Measurements from ENCODE around the gene NANOS3.

Gene NANOS3

DNA sequence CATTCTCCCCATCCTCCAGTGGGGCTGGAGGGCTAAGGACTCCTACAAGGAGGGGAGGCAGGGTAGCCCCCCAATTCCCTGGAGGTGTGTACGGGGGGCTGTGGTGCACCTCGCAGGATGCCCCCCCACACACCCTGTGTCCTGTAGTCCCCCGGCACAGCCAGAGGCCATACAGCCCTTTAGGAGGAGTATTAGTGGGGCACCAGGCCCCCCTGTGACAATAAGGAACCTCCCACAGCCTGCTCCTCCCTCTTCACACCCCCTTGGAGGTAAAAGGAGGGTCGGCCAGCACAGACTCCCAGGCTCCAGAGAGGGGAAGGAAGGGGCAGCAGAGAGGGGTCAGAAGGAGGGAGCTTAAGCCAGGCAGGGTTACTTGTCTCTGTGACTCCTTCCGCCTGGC is at the start of gene NANOS3:
TSS of gene NANOS3 (plus strand) at position 301 of the 400 bp plus-strand sequence. CDS start 115 bp downstream, outside the sequence.
- no peak for DNase-seq

DNA sequence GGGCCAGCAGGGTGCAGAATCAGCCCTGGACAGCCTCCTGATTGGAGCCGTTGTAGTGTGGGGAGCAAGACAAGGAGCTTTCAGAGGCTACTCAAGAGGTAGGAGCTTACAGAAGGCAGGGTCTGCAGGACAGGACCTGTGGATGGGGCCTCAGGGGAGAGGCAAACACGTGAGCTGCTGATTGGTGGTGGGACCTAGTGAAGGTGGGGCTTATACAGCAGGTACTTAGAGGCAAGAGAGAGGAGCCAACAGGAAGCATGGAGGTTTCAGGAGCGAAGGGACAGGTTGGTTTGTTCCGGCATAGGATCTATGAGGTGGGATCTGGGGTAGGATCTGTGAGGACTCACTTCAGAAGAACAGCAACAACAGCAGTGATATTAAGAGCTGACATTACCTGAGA is 49.3 kb upstream of the NANOS3 start:
- no peak for DNase-seq

DNA sequence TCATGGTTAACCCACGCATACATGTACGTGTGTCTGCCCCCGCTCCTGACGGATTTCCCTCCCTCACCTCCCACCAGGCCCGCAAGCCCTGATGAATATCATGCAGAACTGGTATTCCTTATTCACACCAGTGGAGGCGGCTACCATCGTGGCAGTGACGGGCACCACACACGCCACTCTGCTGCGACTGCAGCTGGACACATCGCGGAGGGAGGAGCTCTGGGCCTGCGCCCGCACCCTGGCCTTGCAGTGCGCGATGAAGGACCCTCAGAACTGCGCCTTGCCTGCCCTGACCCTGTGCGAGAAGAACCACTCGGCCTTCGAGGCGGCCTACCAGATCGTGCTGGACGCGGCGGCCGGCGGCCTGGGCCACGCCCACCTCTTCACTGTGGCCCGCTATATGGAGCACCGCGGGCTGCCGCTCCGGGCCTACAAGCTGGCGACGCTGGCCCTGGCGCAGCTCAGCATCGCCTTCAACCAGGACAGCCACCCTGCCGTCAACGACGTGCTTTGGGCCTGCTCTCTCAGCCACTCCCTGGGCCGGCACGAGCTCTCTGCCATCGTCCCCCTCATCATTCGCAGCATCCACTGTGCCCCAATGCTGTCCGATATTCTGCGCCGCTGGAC is 46.7 kb upstream of the NANOS3 start:
- DNase-seq, result no peak

DNA sequence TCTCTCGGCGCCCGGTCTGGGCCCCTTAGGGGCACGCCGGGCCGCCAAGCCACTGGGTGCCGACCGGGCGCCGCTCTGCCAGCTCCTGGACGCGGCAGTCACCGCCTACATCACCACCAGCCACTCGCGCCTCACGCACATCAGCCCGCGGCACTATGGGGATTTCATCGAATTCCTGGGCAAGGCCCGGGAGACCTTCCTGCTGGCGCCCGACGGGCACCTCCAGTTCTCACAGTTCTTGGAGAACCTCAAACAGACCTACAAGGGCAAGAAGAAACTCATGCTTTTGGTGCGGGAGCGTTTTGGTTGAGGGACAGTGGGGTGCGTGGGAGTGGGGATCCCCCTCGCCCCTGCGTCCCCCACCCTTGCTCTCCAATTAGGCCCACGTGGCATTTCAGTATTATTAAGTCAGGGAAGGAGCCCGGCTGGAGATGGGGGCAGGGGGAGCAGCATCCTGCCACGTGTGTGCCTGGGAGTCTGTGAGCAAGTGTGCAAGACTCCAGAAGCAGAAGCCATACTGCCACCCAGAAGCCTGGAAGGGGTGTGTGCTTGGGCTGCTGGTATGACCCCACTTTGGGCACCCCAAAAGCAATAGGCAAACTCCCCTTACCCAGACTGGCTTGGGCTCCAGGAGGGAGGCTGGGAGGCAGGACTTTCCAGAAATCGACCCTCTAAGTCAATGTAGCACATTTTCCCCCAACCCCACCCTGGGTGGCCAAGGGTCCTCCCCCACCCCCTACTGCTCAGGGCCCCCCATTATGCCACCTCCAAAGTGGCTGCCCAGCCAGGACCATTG is 46.0 kb upstream of the NANOS3 start:
- no peak for DNase-seq

DNA sequence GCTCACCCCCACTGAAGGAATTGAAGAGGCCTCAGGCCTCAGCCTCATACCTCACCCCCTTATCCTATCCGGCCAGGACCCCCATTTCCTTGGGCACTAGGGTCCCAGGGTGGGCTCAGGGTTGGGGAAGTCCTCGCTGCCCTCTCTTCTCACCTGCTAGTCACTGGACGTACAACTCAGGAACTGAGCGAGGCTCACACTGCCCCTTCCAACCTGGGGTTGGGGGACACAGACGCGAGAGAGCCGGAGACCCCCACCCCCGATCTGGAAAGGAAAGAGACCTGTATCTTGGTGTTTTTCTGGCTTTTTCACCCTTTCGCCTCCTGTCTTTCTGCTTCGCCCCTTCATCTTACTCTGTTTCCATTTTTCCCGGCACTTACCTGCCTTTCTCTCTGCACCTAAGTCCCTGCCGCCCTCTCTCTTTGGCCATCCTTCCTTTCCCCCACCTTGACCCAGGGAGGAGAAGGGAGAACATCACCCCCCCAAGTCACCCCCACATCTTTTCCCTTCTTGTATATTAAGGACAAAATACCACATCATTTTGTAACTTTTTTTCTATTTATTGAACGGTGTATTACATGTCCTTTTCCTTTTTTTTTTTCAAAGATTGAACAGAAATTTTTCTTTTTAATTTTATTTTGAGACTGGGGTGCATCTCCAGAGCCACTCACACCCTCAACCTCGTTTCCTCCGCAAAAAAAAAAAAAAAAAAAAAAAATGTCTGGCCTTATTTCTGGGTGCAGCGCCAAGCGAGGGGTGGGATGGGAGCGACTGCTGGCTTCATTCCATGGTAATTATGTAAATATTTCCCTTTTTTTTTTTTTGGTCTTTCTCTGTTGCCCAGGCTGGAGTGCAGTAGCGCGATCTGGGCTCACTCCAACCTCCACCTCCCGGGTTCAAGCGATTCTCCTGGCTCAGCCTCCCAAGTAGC is 45.1 kb upstream of the NANOS3 start:
- no peak for DNase-seq

DNA sequence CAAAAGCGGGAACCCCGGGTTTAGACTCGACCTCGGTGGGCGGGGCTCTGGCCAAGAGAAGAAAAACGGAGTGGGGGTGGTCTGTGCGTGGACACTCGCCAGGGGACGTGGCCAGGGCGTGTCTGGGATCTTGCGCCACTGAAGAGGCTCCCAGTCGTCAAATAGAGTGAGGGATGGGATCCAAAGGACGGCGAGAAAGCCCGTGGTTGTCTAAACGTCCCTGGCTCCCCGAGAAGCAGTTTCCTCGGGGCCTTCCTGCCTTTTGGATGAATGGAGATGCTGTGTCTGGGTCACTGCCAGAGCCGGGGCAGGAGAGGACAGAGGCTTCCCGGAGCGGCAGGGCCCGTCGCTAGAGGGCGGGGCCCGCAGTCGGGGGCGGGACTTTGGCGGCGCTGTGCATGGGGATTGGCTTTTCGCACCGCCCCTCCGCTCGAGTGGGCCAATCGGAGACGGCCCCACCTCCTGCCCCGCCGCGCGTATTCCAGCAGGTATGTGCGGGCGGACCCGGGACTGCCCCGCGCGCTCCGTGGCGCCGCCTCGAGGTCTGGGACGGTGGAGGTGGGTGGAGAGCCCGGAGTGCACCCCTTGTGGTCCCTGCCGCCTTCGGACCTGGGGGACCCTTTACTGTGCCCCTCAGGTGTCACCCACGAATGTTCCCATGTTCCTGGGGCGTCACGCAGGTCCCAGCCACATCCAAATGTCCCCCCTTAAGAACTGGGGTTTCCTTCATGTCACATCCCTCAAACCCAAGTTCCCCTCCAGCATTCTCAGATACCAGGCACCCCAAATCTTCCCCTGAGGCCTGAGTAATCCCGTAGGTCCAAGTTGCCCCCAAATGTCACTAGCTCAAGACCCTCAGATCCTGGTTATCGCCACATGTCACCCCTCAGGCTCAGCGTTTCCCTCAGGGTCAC is 43.3 kb upstream of the NANOS3 start:
- DNase-seq, result peak; percentile 80

DNA sequence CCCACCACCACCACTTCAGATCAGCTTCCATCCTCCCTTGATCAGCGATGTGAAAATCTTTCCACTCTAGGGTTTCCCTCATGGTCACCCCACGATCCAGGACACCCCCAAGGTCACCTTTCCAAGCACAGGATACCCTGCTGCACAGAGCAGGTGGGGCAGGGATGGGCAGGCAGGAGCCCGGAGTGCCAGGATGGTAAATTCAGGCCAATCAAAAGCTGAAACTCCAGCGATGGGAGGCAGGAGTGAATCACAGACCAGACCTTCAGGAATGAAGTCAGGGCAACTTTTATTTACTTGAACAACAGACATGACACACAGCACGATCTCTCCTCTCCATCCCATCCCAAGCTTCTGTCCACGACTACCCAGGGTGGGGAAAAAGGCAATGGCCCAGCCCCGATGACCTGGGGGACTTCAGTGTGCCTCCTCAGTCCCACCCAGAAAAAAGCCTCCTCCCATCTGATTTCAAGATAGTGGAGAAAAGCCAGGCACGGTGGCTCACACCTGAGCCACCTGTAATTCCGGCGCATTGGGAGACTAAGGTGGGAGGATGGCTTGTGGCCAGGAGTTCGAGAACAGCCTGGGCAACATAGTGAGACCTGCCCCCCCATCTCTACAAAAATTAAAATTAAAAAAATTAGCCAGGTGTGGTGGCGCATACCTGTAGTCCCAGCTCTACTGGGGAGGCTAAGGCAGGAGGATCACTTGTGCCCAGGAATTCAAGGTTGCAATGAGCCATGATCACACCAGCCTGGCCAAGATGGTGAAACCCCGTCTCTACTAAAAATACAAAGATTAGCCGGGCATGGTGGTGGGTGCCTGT is 42.5 kb upstream of the NANOS3 start:
- no peak for DNase-seq

DNA sequence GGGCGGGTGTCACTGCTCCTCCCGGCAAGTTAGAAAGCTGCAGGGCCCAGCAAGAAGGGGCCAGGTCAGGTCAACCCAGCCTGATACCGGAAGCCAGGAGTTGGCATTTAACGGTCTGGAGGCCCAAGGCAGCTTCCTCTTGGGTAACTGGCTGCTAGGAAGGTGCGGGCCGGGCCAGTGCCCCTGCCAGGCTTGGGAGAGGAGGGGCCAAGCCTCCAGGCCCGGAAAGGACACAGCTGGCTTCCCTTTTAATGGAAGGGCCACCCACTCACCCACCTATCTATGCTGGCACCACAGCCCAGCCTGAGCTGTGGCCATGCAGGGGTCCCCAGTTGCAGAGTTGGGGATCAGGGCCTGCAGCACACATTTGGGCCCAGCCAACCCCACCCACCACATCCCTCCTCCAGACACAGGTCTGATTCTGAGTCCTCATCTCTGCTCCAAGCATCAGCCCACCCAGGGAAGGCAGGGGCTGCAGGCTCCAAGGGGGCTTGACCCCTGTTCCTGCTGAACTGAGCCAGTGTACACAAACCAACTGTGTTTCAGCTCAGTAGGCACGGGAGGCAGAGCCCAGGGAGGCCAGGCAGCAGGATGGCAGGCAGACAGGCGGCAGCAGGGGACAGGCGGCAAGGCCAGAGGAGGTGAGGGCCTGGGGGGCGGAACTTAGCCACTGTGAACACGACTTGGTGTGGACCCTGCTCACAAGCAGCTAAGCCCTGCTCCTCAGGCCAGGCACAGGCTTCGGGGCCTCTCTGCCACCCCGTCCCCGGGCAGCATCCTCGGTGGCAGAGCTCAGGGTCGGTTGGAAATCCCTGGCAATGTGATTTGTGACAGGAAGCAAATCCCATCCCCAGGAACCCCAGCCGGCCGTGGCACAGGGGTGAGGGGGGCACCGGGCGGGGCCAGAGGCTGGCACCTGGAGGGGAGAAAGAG is 40.9 kb upstream of the NANOS3 start:
- no peak for DNase-seq

DNA sequence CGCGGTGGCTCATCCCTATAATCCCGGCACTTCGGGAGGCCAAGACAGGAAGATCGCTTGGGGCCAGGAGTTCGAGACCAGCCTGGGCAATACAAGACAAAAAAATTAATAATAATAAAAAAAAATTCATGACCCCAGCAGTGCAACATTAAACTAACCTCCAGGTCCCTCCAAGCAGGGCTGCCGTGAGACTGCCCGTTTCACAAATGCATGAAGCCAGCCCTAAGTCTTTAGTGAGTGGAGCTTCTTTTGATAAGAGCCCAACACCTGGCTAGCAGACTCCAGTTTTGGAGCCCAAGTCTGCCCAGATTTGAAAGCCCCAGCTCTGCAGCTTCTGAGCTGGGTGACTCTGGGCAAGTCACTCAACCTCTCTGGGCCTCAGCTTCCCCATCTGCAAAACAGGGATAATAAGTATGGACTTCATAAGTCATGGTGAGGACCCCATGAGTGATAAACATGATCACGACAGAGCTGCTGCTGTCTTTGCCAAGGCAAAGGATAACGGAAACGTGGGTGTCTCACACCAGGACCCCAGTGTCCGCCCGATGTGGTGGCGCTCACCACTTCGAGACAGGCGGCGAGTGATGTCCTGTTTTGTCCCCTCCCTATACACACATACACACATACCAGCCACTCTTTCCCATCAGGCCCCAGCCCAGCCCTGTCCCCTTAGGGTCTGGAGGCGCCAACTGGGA is 38.4 kb upstream of the NANOS3 start:
- DNase-seq, result no peak

DNA sequence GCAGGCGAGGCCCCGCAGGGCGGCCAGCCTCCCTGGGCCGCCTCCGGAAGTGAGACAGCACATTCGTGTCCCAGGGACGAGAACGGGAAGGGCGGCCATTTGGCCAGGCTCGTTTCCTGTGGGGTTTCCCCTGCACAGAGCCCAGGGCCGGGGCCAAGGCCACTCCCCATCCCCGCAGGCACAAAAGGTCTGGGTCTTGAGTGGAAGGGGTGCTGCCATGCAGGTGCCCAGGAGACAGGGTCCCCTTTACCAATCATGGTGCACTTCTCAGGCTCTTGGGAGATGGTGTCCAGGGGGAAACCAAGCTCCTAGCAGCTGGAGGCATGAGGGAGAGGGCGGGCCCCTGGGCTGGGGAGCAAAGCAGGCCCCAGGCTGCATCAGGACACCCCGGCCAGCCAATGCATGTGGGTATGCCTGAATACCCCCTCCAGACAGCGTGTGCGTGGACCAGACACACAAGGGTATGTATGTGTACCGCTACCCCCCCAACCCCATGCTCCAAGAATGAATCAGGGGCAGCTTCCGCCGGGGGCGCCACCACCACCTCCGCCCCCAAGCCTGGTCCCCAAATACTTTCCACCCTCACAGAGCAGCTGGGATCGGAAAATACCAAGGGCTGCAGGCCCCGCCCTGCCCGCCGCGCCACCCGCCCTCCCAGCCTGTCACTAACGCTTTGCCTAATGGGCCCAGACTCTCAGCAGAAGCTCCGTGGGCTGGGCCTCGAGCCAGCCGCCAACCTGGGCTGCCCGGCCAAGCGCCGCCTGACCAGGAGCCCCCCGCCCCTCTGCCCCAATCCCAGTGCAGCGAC is 37.6 kb upstream of the NANOS3 start:
- no peak for DNase-seq

DNA sequence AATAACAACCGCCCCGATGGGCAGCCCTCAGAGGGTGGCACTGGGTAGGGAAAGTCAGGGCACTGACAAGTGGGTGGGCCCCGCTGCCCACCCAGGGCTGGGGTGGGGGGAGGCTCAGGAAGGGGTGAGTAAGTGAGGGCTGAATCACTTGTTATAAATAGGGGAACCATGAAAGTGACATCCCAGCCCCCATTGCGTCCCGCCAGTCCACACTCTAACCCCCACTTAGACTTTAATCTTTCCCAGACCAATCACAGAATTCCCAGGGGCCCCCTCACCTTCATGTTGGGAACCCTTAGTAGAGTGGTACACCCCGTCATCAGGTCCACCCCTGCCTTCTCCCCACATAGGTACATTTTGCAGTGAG is 37.0 kb upstream of the NANOS3 start:
- DNase-seq, result no peak

DNA sequence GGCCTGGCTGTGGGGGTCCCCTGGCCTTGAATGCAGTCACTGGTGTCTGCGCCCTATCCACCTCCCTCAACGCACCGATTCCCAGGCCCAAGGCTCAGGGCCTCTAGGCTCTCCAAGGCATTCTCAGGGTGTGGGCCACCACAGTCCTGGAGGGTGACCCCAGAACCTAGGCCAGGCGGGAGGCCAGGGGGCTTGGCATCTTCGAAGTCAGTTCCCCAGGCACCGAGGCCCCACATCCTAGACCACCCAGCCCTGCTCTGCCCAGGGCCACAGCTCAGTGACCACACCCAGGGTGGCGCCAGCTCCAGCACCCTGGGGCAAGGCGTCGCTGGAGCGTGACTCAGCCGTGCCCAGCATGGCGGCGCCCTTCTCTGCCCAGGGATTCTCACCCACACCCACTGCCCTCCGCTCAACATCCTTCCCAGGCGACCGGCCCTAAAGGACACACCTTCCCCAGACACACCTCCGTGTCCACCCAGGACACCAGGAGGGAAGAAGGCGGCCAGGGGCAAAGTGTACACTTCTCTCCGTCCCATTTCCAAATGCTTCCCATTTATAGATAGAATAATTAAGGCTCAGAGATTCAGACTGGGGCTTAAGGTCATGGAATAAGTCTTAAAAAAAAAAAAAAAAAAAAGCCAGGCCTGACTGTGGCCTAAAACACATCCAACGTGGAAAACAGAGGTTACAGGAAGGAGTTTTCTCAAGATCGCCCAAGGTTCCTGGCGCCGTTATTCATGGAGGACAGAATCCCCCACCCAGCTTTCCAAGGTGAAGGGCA is 36.4 kb upstream of the NANOS3 start:
- DNase-seq, result no peak

DNA sequence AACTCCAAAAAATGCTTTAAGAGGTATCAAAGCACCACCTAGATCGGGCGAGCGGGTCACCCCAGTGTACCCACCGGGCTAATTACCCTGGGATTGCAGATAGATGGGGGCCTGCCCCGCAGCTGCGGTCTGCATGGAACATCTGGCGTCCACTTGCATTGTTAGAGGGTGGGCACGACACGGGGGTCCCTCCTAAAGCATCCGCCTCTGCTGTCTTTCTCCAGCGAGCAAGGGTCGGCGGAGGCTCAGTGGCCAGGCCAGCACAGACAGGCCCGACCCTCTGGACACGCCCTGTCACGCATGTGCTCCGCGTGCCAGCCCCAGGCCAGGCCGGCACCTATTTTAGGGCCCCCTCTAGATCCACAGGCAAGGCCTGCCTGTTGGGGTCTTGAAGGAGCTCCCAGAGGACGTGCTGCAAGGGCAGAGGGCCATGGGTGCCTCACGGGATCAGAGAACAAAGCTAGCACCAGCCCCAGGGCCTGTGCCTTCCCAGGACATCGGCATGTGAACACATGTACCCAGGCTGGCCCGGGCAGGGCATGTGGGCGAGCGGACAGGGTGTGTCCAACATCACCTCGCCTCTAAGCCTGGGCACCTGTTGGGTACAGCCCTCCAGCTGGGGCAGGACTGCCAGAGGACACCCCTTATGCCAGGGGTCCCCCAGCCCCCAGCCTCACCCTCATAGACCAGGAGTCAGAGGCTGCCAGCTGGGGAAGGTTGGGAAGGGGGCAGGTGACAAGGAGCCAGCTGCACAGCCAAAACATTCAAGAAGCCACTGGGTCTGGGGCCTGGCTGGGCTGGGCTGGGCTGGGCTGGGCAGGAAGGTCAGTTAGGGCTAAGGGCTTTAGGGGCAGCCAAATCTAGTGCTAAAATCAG is 35.6 kb upstream of the NANOS3 start:
- no peak for DNase-seq

DNA sequence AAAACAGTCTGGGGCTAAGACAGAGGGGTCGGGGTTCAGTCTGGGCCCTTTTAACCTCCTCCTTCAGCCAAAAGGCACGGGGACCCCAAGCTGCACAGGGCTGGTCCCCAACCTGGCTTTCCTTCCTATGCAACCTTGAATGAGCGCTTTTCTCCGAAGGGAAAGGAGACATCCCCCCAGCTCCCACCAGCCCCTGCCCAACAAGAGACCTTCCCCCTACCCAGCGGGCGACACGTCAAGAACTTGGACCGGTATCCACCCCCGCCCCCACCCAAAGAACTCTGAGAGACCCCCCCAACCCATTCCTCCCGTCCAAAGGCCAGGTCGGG is 35.0 kb upstream of the NANOS3 start:
- DNase-seq, result no peak

DNA sequence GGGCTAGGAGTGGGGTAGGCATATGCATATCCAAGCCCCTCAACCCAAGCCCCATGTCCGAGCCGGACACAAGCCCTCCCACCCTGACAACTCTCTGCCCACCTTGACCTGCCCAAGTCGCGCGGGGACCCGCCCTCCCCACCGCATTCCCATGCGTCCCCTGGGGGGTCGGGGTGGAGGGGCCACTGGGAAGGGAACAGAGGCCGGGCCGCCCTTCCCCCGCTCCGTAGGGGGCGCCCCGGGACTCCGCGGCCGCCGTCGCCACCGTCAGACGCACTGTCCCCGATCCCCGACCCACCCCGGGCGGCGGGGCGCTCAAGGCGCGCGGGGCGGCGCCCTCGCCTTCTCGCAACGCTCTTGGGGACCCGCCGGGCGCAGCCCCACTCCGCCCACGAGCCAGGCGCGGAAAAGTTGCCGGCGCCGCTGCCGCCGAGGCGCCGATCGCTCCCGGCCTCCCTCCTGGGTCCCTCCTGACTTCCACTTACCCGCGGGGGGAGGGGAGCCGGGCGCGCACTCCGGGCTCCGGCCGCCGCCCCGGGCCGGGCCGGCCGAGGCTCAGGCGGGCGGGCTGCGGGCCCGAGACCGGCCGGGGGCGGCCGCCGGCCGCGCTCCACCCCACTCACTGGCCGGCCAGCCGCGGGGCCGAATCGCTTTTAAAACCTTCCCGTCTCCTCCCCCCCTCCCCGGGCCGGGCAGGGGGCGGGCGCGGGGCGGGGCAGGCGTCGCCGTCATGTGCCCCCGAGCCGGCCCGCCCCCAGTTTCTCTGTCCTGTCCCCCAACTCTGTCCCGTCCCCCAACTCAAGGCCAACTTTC is 34.4 kb upstream of the NANOS3 start:
- no peak for DNase-seq

Measured in NCI-H345 (cell line).